Endothelial cell of hepatic sinusoid (primary cell): ENCODE measurements around the gene AFP.

Experiments
- in situ Hi-C: cut with HindIII; loops from 2 replicates; pipeline ENCODE4 v1.10.0; 2017; ENCODE audit warnings: low sequenced_read_pairs

The AFP gene

GRCh38 chr4:73454920-73455319 is 18.9 kb downstream of the AFP start:
- in situ Hi-C loops = no loop called here

- in situ Hi-C loops = no loop called here
Observed at GRCh38 chr4:73456177-73457022, 20.4 kb downstream of the AFP start.

- in situ Hi-C loops = no loop called here
Observed at GRCh38 chr4:73458184-73459047, 22.4 kb downstream of the AFP start.

DNA sequence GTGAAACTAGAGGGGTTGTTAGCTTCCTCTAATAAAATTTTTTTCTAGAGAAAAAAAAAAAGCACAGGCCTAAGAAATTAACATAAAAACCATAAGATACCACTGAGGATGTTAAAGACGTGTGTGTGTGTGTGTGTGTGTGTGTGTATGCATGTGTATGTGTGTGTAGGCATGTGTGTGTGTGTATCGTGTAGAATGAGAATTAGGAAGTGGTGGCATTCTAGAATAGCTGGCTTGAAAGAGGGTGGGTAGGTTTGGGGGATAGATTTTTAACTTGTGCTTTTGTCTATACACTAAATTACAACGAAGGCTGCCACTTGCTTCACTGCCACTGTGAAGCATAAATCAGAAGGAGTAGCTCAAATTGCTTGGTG is 23.0 kb downstream of the AFP start:
- in situ Hi-C loops = no loop called here

GRCh38 chr4:73460913-73461522 is 25.0 kb downstream of the AFP start:
- in situ Hi-C loops = no loop called here

DNA sequence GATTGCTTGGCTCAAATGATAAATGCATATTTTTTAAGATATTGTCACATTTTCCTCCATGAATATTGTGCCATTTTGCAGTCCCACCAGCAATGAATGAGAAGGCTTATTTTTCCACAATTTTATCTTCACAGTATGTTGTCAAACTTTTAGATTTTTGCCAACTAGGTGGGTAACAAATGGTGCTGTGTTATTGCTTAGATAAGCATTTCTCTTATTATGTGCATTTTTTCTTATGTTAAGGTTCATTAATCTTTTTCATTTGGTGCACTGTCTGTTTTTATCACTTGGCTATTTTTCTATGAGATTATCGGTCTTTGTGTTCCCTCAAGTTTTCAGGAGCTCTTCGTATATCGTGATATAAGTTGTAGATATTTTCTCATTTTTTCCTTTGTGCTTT is 32.1 kb downstream of the AFP start:
- in situ Hi-C loops = no loop called here

GRCh38 chr4:73470728-73471127 is 34.7 kb downstream of the AFP start:
- in situ Hi-C loops = no loop called here

- in situ Hi-C loops = no loop called here
Observed at GRCh38 chr4:73477176-73477575, 41.2 kb downstream of the AFP start.

DNA sequence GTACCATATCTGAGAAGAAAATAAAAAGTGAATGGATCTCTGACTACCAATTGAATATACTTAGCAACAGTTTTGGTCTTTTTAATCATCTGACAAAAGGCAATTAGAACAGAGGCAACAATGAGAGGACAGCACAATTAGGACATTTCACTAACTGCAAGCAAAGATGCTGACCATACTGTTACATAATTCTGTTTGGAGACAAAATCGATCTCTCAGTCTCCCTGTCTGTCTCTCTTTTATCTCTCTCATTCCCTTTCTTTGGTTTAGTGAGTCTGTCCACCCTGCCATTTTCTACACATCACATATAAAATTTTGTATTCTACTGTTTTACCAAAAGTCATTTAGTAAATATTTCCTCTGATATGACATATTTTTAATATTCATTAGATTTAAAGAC is 43.3 kb downstream of the AFP start:
- in situ Hi-C loops = no loop called here

DNA sequence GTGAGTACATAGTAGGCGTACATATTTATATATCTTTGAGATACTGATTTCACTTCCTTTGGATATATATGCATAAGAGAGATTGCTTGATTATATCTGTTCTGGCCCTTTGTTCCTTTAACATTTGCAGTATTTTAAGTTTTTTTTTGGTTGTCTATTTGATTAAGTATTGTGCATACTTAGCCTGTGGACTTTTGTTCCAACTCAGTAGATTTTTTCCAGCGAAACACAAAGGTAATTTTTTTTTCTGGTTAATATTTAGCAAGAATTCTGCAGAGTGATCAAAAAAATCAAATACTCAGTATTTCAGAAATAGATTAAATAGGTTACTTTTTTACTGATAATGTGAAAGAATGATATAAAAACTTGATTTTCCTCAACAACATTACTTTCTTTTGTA is 45.3 kb downstream of the AFP start, which contains the start of gene AFM:
Gene AFM, plus strand, starts transcription at position 388 of the 400 bp plus-strand sequence. CDS start 31 bp downstream, outside the sequence.
- in situ Hi-C loops = no loop called here

GRCh38 chr4:73485085-73485484 is 49.1 kb downstream of the AFP start:
- in situ Hi-C loops = no loop called here

- in situ Hi-C loops = no loop called here
Observed at GRCh38 chr4:73485596-73485995, 49.6 kb downstream of the AFP start.

DNA sequence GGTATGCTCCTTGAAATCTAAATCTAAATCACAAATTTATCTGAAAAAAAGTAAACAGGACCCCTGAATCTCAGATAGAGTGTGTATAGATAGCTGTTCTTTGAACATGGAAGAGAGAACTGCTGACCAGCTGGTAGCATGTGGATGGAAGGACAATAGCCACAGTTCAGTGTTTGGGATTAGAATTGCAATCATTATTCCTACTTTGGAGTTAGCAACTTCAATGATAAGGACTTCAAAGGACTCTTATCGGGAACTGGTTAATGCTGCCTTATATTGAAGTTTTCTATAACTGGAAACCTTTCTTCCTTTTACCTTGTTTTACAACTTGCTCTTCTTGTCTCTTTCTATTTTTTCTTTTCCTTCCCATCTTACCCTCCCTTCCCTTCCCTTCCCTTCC is 50.5 kb downstream of the AFP start:
- in situ Hi-C loops = no loop called here

DNA sequence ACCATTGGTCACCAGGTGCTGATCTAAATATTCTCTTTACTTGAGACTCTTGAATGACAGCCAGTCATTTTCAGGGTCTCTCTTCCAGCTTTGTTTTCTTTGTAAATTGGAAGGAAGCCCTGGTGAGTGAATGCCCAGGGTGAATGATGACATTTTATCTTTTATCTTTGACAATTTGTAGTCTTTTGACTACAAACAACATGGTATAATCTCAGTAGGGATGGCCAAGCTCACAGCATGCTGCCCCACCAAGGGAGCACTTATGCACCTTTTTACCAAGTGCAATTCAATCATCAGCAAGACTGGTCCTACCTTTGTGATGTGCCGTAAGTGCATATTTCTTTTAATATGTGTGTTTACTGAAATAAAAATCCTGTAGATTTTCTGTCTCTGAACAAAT is 51.2 kb downstream of the AFP start:
- in situ Hi-C loops = no loop called here

DNA sequence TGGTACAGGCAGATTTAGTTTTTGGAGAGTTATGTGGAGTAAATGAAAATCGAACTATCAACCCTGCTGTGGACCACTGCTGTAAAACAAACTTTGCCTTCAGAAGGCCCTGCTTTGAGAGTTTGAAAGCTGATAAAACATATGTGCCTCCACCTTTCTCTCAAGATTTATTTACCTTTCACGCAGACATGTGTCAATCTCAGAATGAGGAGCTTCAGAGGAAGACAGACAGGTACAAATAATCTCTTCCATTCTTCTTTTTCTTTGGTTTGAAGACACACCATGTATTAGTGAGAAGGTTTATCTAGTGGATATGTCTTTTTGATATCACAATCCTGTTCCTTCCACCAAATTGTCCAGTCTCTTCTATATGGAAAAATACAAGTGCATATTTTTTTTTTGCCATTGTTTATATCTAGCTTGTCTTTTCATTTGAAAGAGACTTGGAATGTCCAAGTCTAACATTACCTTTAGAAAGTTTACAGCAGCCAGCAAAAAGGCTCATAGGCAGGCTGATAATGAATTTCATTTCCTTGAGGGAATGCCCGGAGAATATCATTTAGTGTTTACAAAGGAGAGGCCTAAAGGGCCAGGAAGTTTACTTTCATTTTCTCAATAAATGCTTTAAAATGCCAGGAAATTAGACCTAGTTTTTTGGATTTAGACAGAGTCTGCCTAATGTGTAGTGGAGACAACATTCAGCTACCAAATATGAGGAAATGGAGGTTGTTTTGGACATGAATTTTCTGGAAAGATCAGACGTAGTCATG is 64.2 kb downstream of the AFP start:
- in situ Hi-C loops = loop anchor here (10.0 kb wide), 1 partner anchor 65 kb away; the partner anchor contains the start of gene AFP

GRCh38 chr4:73501664-73502265 is 65.7 kb downstream of the AFP start:
- in situ Hi-C loops = no loop called here

- in situ Hi-C loops = no loop called here
Observed at GRCh38 chr4:73505567-73505966, 69.5 kb downstream of the AFP start.
